Ureter (tissue), 1 donor: ENCODE results near the gene TWIST1. TPM values are rescaled to one million over a fixed set of nuclear protein-coding genes. Genes with fewer than 3 reads are reported as not detected.

Experiments used
- DNase-seq: peaks from one replicate; pipeline ENCODE4 v3.0.0-alpha.2; 2020; ENCODE audit warnings: low spot score
- total RNA-seq: library from RNA; stranded (reverse); gene quantifications from one replicate; pipeline ENCODE4 v1.2.4, GENCODE V29; 2023
- donor health status: DM: yes; HTN: yes; CAD: no.

Gene TWIST1
- 3.7 TPM for total RNA-seq

DNA sequence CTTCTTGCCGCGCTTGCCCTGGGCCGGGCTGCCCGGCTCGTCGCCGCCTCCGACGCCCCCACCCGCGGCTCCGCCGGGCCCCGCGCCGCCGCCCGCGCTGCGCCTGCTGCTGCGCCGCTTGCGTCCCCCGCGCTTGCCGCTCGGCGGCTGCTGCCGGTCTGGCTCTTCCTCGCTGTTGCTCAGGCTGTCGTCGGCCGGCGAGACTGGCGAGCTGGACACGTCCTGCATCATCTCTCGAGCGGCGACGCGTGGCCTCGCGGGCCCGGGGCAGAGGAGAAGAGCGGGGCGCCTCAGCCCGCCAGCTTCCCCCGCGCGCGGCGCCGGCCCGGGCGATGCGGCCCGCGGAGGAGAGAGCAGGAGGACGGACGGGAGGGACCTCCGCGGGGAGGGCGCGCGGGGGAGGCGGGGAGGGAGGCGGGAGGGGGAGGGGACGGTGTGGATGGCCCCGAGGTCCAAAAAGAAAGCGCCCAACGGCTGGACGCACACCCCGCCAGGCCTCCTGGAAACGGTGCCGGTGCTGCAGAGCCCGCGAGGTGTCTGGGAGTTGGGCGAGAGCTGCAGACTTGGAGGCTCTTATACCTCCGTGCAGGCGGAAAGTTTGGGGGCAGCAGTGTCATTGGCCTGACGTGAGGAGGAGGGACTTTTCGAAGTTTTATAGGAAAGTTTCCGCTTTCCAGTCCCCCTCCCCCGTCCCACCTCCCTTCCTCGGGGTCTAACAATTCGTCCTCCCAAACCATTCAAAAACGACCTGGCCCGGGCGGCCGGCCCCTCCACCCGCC is at the start of gene TWIST1:
TWIST1 (minus strand) TSS at position 546 of the 779 bp plus-strand sequence; CDS start at position 231, 315 bp downstream.
- DNase-seq = peak; percentile 66

DNA sequence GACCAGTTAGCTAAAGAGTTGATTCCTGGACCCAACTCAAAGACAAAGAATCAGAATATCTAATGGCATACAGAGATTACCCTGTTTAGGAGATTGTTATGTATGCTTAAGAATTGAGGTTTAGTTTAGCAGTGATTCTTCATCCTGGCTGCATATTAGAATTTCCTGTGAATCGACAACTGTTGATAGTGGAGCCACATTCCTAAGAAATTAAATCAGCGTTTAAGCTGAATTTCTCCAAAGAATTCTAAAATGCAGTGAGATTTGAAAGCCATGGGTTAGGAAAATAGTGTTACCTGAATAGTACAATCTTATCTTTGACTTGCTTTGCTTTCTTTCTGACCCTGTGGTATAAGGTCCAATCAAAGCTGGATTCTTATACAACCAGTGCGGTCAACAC is 44.2 kb upstream of the TWIST1 start:
- DNase-seq = no peak

- DNase-seq = no peak
These were observed 29.3 kb upstream of the TWIST1 start for GRCh38 chr7:19146699-19147098.

DNA sequence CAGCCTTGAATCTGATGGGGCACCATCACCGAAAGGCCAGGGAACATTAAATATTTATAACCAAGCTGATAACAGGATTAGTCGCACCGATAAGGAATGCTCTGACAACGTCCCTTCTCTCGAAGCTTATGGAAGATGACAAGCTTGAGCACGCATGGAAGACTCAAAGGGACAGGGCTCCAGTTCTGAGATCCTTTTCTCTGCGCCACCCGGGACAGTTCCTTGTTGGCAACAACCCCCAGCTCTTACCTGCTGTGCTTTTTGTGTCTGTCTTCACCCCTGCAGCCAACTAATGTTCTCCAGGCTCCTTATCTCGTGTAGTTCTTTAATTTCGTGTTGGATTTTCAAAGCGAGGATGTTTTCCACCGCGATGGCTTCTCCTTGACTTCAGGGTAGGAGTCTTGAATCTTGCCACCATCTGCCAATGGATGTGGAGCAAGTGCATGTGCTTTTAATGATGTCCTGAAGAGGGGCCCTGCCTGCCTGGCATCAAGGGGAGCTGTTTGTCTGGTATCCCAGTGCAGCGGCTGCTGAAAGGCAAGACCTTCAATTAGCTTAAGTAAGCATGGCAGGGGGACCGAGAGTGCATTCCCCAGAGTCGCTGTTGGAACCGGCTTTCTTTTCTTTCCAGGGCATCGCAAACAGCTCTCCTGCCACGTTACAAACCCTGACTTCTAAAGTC is 28.1 kb upstream of the TWIST1 start:
- no peak for DNase-seq

DNA sequence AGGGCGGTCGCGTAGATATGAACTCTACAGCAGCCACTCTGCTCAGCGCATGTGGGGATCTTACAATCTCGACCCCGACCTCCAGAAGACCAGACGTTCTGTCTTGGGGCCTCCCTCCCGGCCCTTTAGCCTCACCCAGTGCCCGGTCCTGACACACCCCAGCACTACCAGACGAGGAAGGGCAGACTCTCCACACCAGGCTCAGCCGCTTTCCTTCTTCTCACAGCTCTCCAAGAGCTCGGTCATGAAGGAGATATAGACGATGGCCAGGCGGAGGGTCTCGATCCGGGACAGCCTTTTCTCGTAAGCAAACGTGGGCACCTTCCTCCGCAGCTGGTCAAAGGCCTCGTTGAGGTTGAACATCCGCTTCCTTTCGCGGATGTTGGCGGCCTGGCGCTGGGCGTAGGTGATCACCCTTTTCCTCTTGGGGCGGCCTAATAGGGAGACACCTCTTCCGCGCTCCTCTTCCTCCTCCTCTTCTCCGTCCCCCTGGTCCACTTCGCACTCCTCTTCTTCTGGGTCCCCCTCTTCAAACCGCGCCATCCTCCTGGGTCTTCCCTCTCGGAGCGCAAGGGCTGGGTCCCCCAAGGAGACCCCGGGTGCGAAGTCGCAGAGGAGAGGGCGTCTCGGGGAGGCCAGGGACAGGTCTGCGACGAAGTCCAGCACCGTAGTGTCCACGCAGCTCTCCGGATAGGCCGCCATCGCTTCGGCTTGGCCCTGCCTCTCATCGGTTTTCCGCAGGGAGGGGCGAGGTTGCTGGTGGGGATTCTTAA is 27.4 kb upstream of the TWIST1 start, which contains the start of gene FERD3L:
FERD3L (minus strand) TSS at position 761 of the 773 bp plus-strand sequence; CDS start at position 702, 59 bp downstream.
- DNase-seq = no peak

DNA sequence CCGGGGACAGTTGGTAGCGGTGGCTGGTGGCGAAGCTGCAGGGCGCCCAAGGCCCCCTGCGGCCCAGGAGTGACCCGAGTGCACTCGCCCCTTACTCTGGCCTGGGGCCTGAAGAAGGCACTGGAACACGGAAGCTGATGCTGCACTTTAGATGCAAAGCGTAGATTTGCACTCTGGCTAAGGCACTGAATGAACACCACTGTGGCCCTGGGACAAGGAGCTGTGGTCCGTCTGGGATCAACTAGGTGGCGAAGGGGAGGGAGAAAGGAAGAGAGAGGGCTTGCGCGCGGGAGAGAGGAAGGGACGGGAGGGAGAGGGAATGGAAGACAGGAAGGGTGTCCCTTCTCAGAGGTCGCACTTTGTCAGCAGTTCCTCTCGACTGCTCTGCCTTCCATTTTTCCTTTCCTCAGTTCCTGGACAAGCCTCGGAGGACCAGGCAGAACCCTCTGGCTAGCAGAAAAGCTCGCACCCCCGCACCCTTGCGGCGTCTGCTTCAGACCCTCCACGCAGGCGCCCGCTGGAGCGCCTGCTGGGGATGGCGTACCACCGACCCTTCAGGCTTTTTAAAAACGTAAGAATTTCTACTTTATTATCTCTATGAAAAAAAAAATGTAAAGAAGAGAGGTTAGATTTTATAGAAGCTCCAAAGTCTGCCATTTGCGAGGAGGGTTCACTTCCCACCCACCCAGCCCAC is 26.6 kb upstream of the TWIST1 start:
- no peak for DNase-seq

GRCh38 chr7:19139706-19140327 is 22.4 kb upstream of the TWIST1 start:
- no peak for DNase-seq

DNA sequence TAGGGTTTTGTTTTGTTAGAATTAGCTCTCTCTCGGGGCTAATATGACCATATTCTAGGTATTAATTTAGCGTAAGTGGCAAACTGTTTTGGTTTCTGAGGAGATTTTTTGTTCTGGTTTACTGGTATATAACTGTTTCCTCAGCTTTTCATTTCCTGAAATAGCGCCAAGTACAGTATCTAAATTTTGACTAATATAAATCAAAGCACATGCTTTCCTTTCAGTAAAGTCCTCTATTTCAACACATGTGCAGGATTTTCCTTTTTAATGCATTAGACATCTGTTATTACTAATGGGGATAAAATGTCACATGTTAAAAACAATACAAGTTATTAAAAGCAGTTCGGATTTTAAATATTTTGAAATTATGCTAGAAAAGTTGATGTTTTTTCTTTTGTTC is 16.4 kb upstream of the TWIST1 start:
- no peak for DNase-seq

GRCh38 chr7:19133390-19133789 is 16.0 kb upstream of the TWIST1 start:
- no peak for DNase-seq

DNA sequence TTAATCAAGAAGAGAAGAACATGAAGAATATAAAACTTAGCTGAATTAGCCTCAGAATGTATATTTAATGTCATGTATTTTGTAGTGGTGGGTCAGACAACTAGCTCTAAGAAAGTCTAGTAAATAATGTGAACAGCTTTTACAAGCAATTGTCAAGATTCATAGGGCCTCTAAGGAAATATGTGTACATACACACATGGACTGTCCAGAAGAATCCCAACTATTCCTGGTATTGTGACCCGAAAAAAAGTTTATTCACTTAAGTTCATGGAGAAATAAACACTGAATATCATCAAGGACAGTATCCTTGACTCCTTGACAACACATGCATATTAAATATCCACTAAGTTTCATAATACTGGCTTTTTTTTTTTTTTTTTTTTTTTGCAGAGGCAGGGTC is 11.4 kb upstream of the TWIST1 start:
- no peak for DNase-seq

- no peak for DNase-seq
These were observed 4.6 kb upstream of the TWIST1 start for GRCh38 chr7:19121977-19122588.

DNA sequence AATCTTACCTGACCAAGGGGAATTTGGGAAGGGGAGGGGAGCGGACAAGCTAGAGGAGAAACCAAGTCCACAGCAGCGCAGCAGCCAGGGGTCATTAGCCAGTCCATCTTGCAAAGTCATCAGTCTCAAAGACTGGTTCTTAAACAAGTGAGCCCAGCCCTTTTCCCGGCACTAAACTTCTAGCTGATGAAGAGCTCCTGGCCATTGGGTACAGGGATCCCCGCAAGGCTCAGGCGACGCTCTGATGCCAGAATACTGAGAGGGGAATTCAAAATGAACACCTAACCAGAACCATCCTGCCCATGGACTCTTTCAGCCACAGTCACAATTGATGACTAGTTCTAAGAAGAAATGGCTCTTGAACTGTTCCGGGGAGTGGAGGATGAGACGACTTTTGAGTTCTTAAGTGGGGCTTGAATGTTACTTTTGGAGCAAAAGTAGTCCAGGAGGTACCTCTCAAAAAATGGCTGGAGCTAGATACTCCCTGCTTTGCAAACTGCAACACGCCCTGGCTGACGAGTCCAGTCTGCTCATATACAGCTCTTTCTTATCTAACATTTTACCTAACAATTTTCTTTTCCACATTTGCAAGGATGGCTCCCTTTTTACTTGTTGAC is 2.5 kb upstream of the TWIST1 start:
- DNase-seq = no peak

GRCh38 chr7:19119372-19119771 is 1.9 kb upstream of the TWIST1 start:
- no peak for DNase-seq

GRCh38 chr7:19118636-19119371 is 1.4 kb upstream of the TWIST1 start:
- DNase-seq = no peak

DNA sequence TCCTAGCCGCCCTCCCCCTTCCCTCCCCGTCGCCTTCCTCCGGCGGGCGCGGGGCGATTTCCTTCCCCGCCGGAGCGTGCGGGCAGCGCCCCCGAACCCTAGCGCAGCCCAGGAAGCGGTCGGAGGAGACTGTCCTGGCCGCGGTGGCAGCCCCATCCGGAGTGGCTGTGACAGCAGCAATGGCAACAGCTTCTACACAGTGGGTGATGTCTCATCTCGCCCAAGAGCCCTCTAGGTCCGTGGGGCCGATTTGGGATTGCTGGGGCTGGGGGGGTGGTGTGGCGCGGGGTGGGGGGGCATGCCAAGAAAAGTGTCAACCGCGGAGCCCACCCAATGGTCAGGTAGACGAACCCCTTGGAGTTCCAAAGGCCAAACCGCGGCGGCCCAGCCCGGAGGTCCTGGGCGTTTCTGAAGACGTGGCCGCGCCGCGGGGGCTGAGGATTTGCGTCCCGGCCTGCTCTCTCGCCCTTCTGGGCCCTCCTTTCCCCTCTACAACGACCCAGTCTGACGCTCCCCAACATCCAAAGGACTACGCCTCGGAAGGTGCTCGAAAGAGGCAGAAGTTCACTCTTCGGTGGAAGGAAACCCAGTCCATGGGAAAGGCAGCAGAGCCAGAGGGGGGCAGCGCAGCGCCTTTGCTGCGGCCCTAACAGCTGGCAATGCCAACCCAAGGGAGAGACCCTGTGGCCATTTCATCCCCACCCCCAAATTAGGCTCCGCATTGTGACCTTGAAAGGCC is 603 bp upstream of the TWIST1 start:
- DNase-seq = no peak

GRCh38 chr7:19116121-19117090 is 1.0 kb downstream of the TWIST1 start:
- no peak for DNase-seq

GRCh38 chr7:19114551-19114855 is 2.9 kb downstream of the TWIST1 start:
- no peak for DNase-seq
